IPS-20b (cell line): Measurements from ENCODE around the gene CSF2.

Source experiments
- H3K27ac ChIP-seq: one replicate; pipeline ENCODE4 v1.5.1; 2013; ENCODE audit warnings: low read length
- H3K27me3 ChIP-seq: 2 replicates; pipeline ENCODE4 v1.6.1; 2013; ENCODE audit warnings: mild to moderate bottlenecking, low read length, inconsistent platforms; ENCODE audit not compliant: insufficient read depth
- H3K36me3 ChIP-seq: 2 replicates; pipeline ENCODE4 v1.6.1; 2013; ENCODE audit warnings: low read depth, mild to moderate bottlenecking, inconsistent platforms, low read length, moderate library complexity; ENCODE audit not compliant: insufficient read depth
- H3K4me1 ChIP-seq: 2 replicates; pipeline ENCODE4 v1.6.1; 2013; ENCODE audit warnings: mild to moderate bottlenecking, control low read depth, inconsistent platforms, low read length, moderate library complexity; ENCODE audit not compliant: insufficient read depth
- H3K4me3 ChIP-seq: 2 replicates; pipeline ENCODE4 v1.5.1; 2013; ENCODE audit warnings: mild to moderate bottlenecking, low read length, inconsistent platforms
- H3K9ac ChIP-seq: 2 replicates; pipeline ENCODE4 v1.6.1; 2013; ENCODE audit warnings: low read depth, mild to moderate bottlenecking, inconsistent platforms, low read length, moderate library complexity
- H3K9me3 ChIP-seq: 2 replicates; pipeline ENCODE4 v1.6.1; 2013; ENCODE audit warnings: mild to moderate bottlenecking, low read depth, low read length, inconsistent platforms; ENCODE audit not compliant: insufficient read depth

CSF2 gene

DNA sequence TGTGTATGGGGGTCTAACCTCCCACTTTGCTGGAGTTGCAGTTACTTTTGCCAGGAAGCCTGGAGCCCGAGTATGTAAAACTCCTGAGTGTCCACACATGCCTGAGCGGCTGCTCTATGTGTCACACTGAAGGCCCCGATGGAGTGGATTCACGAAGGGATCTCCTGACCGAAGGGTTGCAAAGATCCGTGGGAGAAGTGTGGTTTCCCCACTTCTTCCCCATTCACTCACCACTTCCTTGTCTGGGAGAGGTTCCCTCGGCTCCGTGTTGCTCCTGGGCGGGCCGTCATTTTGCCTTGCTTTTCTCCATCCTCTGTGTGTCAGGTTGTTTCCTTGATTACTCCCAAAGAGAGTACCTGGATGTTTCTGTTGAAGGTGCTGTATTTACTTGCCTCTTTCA lies 29.4 kb upstream of the CSF2 start:
- no peaks in the 10 kb centered on the region; the same call in 1 of the 2 replicates for H3K4me1 ChIP-seq
- H3K9ac ChIP-seq: no peak overlapping the region
- H3K27me3 ChIP-seq: no peaks in the 10 kb centered on the region

DNA sequence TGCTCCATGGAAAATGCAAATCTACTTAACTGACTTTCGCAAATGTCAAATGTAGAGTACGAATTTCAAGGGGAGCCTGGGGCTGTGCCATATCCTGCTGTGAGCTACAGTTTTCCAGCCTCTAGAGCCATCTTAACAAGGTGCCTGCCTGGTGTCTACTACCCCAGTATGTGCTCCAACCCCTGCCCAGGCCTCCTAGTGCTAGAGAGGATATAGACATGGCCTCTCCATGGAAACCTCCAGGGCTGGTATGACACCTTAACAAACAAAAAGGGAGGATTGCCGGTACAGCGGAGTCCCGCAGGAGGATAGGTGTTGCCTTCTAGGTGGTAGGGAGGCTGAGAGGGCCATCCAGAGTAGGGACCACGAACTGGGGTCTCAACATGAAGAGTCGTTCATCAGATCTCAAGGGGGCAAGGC lies 26.7 kb upstream of the CSF2 start:
- H3K9me3 ChIP-seq: no peaks in the 10 kb centered on the region
- H3K36me3 ChIP-seq: no peaks in the 10 kb centered on the region
- no peak overlapping the region for H3K27ac ChIP-seq
- no peak overlapping the region for H3K9ac ChIP-seq
- no peaks in the 10 kb centered on the region for H3K27me3 ChIP-seq
- no peaks in the 10 kb centered on the region; the same call in 1 of the 2 replicates for H3K4me1 ChIP-seq
- no peak overlapping the region for H3K4me3 ChIP-seq

More for the DNA sequence above, 29.4 kb upstream of the CSF2 start:
- H3K27ac ChIP-seq: no peak overlapping the region
- no peak overlapping the region for H3K4me3 ChIP-seq
- no peaks in the 10 kb centered on the region for H3K36me3 ChIP-seq
- no peaks in the 10 kb centered on the region for H3K9me3 ChIP-seq

DNA sequence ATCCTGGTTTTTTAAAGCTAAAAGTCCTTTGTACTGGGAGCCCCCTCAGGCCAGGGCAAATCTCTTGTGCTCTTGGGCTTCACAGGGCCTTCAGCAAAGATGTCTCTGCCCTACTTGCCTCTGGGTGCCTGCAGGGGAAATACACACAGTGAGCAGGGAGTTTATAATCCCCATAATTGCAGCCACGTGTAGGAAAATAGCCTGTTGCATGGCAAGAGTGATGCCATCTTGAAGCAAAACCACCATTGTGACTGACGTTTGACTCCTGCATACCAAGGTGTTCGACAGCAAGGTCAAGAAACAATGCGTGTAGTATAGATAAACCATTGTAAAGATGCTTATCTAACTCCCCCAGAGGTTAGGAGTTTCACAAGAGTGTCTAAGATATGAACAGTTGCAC lies 24.5 kb upstream of the CSF2 start:
- Histone ChIP-seq H3K4me3 (no peak overlapping the region), H3K4me1 (no peaks in the 10 kb centered on the region; the same call in 1 of the 2 replicates), H3K9ac (no peak overlapping the region), H3K36me3 (no peaks in the 10 kb centered on the region), H3K9me3 (no peaks in the 10 kb centered on the region), H3K27me3 (no peaks in the 10 kb centered on the region), H3K27ac (no peak overlapping the region)

DNA sequence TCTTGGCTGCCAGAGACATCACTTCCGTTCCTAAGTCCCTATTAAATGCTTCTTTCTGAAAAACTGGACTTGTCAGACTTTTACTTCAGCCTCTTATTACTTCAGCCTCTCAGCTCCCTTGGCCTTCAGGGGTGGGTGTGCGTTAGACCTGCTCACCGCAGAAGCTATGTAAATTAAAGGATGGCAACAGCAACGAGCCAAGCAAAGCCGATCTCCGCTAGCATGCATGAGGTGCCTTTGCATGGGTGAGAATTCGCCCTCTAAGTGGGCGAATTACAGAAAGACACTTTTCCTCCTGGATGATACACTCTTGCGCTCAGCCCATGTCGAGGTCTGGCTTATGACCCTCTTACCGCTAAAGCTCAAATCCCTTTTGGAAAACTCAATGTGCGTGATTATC lies 24.0 kb upstream of the CSF2 start:
- no peak overlapping the region for H3K4me3 ChIP-seq
- no peaks in the 10 kb centered on the region for H3K9me3 ChIP-seq
- H3K36me3 ChIP-seq: no peaks in the 10 kb centered on the region
- H3K27me3 ChIP-seq: no peaks in the 10 kb centered on the region
- H3K9ac ChIP-seq: no peak overlapping the region
- H3K4me1 ChIP-seq: no peaks in the 10 kb centered on the region; the same call in 1 of the 2 replicates
- no peak overlapping the region for H3K27ac ChIP-seq

DNA sequence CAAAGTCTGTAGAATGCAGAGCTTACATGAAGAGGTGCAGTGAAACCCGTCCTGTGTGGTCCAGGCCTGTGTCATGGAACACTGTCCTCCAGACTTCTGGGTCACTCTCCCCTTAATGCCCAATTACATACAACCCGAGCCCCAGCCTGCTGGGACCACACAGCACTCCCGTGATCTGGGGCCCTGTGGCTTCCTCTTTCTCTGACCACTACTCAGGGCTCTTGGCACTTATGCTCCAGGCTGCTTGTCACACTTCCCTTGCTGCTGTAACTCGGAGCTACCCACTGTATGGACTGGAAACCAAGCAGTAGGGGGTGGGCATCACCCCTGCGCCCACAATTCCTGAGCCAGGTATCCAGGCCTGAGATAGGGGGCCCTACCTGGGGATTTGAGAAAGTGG lies 23.5 kb upstream of the CSF2 start:
- Histone ChIP-seq H3K4me1 (no peaks in the 10 kb centered on the region; the same call in 1 of the 2 replicates), H3K27ac (no peak overlapping the region)

DNA sequence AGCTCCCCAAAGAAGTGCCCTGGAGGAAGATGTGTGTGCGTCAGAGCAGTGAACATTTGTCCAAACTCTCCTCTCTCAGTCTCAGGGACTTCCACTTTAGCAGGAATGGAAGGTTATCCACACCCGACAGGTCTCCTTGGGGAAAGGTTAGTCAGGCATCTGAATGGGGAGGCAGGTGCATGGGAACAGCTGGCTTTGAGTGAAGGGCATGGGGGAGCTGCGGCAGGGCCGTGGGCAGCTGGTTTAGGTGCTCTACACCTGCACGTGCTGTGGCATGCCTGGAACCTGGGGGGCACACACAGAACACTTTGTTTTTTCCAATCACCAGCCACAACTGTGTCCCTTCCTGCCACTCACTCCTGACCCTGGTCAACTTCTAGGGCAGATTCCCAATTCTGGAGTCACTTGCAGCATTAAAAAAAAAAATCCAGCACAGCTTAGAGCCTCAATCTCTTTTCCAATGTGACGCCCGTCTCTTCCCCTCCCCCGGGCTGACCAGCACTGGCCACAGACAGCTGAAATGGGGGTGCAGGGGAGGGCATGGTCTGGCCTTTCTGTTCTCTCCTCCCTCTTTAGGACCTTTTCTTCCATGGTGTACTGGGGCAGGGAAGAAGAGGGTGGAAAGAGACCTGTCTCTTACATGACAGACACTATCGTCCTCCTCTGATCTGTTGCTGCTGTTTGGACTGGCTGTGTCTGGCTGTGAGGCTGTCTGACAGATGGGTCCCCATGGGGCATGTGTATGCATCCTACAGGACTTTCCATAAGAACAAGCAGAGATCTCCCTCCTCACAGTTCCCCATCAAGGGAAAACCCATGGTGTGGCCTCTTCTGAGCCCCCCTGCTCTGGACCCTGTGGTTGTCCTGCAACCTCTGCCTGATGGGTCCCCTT lies 22.7 kb upstream of the CSF2 start:
- Histone ChIP-seq H3K4me3 (no peak overlapping the region), H3K9ac (no peak overlapping the region), H3K36me3 (no peaks in the 10 kb centered on the region), H3K9me3 (no peaks in the 10 kb centered on the region), H3K27ac (no peak overlapping the region), H3K27me3 (no peaks in the 10 kb centered on the region; the same call in 1 of the 2 replicates), H3K4me1 (no peaks in the 10 kb centered on the region; the same call in 1 of the 2 replicates)

More for the DNA sequence above, 23.5 kb upstream of the CSF2 start:
- Histone ChIP-seq H3K9ac (no peak overlapping the region), H3K4me3 (no peak overlapping the region), H3K9me3 (no peaks in the 10 kb centered on the region), H3K27me3 (no peaks in the 10 kb centered on the region; the same call in 1 of the 2 replicates), H3K36me3 (no peaks in the 10 kb centered on the region)

DNA sequence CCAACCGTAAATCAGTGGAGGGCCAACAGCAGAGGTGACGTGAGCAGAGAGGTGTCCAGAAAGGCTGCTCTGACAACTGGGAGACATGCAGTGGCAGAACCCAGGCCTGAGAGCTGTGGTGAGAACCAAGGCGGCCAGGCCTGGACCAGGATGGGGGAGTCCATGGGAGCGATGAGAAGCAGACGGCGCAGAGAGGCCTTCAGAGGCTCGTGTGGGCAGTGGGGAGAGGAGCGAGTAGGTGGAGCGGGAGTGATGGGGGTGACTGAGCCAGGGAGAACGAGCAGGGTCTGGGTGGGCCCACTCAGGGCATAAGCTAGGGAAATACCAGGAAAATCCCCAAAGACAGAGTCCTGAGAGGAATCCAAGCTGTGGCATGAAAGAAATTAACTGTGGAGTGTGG lies 21.1 kb upstream of the CSF2 start:
- Histone ChIP-seq H3K27ac (no peak overlapping the region), H3K4me1 (no peaks in the 10 kb centered on the region), H3K4me3 (no peak overlapping the region), H3K27me3 (no peaks in the 10 kb centered on the region; the same call in 1 of the 2 replicates), H3K36me3 (no peaks in the 10 kb centered on the region), H3K9ac (no peak overlapping the region), H3K9me3 (no peaks in the 10 kb centered on the region)

DNA sequence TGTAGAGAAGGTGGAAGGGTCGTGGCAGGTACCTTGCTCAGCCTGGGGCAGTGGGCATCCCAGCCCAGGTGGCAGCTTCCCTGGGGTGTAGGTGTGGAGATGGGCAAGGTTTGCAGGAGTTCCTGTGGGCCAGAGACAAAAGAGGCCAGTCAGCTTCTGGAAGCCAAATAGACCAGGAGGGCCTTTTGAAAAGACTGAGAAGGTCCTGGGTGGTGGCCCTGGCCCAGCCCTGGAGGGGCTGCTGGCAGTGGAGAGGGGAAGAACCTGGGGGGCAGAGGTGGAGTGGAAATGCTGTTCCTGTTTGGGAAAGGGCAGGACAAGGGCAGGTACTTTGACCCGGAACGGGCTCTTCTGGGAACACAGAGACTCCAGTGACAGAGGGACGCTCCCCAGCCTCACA lies 20.1 kb upstream of the CSF2 start:
- H3K27me3 ChIP-seq: no peaks in the 10 kb centered on the region; the same call in 1 of the 2 replicates
- H3K27ac ChIP-seq: no peak overlapping the region
- H3K4me1 ChIP-seq: no peaks in the 10 kb centered on the region

DNA sequence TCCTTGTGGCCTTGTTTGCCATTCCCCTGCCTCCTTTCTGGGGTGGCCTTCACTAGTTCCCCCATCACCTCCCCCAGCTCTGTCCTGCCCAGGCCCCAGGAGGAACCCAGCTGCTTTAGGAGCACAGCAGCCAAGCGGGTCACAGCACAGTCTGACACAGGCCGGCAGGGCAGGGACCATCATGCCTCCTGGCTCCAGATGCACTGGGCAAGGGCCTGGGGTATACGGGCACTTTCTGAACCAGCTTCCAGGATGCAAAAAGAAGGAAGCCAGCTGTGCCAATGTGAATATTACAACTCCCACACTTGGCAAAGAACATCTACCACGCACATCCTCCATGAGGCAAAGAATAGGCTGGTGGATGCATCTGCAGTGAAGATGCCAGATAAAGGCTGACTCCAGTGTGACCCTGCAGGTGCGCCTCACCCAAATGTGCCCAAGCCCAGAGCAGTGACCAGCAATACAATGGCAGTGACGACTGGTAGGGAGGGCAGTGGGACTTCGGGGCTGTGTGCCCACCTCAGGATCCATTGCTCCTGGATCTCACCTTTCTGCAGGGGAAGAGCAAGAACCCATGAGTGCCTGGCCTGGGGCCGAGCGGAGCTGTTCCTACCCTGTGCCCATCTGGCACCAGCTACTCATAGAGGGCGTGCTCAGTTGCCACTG lies 19.4 kb upstream of the CSF2 start:
- Histone ChIP-seq H3K9me3 (no peaks in the 10 kb centered on the region), H3K4me3 (no peak overlapping the region), H3K36me3 (no peaks in the 10 kb centered on the region), H3K27me3 (no peaks in the 10 kb centered on the region; the same call in 1 of the 2 replicates), H3K4me1 (no peaks in the 10 kb centered on the region), H3K9ac (no peak overlapping the region), H3K27ac (no peak overlapping the region)

More for the DNA sequence above, 20.1 kb upstream of the CSF2 start:
- Histone ChIP-seq H3K9ac (no peak overlapping the region), H3K4me3 (no peak overlapping the region), H3K36me3 (no peaks in the 10 kb centered on the region), H3K9me3 (no peaks in the 10 kb centered on the region)

DNA sequence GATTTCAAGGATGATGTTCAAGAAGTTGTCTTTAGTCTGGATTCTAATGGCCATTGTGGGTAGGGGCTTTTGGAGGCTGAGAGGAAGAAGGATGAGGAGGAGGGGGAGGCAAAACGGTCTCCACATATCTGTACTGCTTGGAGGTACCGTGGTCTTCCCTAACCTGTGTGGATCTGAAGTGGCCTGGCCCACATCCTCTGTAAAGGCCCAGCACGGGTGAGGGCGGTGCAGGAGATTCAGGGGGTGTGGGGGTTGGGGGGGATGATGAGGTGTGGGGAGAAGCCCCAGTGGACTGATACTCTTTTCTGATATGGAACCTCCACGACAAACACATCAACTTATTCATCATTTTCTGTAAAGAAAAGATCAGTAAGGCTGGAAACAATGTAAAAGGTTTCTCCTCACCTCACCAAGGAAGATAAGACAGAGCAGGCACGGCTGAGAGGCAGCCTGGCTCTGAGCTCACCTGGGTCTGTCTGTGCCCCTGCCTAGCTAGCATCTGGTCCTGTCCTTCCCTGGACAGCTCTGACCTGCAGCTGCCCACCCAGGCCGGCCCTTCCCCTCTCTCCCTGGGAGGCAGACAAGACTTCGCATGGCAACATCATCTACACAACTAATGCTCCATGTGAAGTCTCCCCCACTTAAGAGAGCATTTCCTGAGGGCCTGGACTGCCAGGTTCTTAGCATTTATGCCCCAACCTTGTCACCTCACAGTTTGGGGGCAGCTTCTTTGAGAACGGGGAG lies 18.7 kb upstream of the CSF2 start:
- no peaks in the 10 kb centered on the region for H3K4me1 ChIP-seq
- H3K9ac ChIP-seq: no peak overlapping the region
- no peak overlapping the region for H3K4me3 ChIP-seq
- no peak overlapping the region for H3K27ac ChIP-seq
- no peaks in the 10 kb centered on the region for H3K9me3 ChIP-seq
- H3K36me3 ChIP-seq: no peaks in the 10 kb centered on the region
- no peaks in the 10 kb centered on the region; the same call in 1 of the 2 replicates for H3K27me3 ChIP-seq

DNA sequence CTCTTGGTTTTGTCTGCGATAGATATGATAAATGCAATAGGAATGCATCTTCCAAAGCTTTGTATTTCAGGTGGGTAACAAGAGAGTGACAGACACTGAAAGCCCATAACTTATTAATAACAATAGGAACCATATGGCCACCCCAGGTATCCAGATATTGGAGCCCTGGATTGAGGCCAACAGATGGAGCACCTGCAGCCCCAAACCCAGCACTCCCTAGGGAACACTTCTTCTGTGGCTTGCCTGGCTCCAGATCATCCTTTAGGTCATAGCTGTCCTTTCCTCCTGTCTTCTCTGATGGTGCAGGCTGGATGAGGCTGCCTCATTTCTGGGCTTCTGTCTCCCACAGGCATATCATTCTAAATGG lies 18.2 kb upstream of the CSF2 start:
- H3K9me3 ChIP-seq: no peaks in the 10 kb centered on the region

More for the DNA sequence above, 18.2 kb upstream of the CSF2 start:
- Histone ChIP-seq H3K9ac (no peak overlapping the region), H3K27me3 (no peaks in the 10 kb centered on the region; the same call in 1 of the 2 replicates), H3K4me3 (no peak overlapping the region), H3K27ac (no peak overlapping the region), H3K4me1 (no peaks in the 10 kb centered on the region), H3K36me3 (no peaks in the 10 kb centered on the region)
